SK-N-SH treated with all-trans-retinoic acid at 6 μM for 48 hours (cell line): ENCODE data around the gene NSD2.

Experiments used
- TCF4 ChIP-seq: fragments of 250-450 bp; sonication (Bioruptor Pico); IDR thresholded peaks from 2 replicates; pipeline ENCODE4 v1.8.0; 2021; ENCODE audit warnings: mild to moderate bottlenecking, moderate library complexity, borderline replicate concordance
- ZNF565 ChIP-seq: fragments of 450-650 bp; formaldehyde crosslinking; conservative IDR thresholded peaks from 2 replicates; pipeline ENCODE4 v1.5.0; 2020; ENCODE audit warnings: low read depth, mild to moderate bottlenecking, moderate library complexity

DNA sequence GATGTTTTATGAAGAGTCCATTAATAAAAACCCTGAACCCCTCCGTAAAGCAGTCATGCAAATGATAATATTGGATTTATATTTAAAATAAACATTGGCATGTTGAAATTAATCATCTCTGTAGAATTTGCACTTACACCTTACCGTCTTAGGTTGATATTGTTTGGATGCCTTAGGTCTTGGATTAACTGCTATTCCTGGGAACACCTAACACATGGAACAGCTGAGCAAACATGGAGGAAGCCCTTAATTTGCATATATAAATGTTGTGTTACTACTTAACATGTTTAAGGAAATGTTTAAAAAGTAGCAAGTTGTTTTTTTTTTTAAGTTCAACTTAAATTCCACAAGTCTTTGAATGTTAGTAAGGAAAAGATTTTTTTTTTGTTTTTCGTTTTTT, 62.5 kb downstream of the NSD2 start:
- TF ChIP-seq ZNF565 (CRISPR knock-in tag) (no peak), TCF4 (CRISPR knock-in tag) (no peak)
